ENCODE results near the gene GKN1. TPM values are rescaled to one million over a fixed set of nuclear protein-coding genes. Genes with fewer than 3 reads are reported as not detected.
A peak's percentile ranks its signal among the peaks of the same experiment; 100 is the strongest.
"Not testable (repeated sequence)": the region's sequence is repeated elsewhere in the genome, so short reads cannot be mapped to it uniquely, and the experiment has no call there.

The GKN1 gene
- not detected for total RNA-seq

- DNase-seq, result no peak
Measured at GRCh38 chr2:68974251-68974650, at the start of gene GKN1. GKN1 (plus strand) TSS chr2:68974636; CDS start chr2:68974678, 42 bp downstream.

GRCh38 chr2:68925295-68925896 lies 49.0 kb upstream of the GKN1 start:
- DNase-seq, result no peak

GRCh38 chr2:68926796-68927195 lies 47.6 kb upstream of the GKN1 start:
- no peak for DNase-seq

GRCh38 chr2:68931149-68931711 lies 43.2 kb upstream of the GKN1 start:
- DNase-seq, result no peak

- DNase-seq, result no peak
Measured at GRCh38 chr2:68931799-68932198, 42.6 kb upstream of the GKN1 start.

- no peak for DNase-seq
Measured at GRCh38 chr2:68932402-68932801, 42.0 kb upstream of the GKN1 start.

- no peak for DNase-seq
Measured at GRCh38 chr2:68934021-68934420, 40.4 kb upstream of the GKN1 start.

- DNase-seq, result no peak
Measured at GRCh38 chr2:68935471-68935870, 39.0 kb upstream of the GKN1 start.

- DNase-seq, result no peak
Measured at GRCh38 chr2:68936427-68936826, 38.0 kb upstream of the GKN1 start.

- DNase-seq, result no peak
Measured at GRCh38 chr2:68936889-68937288, 37.5 kb upstream of the GKN1 start.

GRCh38 chr2:68937346-68938055 lies 36.9 kb upstream of the GKN1 start:
- no peak for DNase-seq

- DNase-seq, result no peak
Measured at GRCh38 chr2:68938938-68939337, 35.5 kb upstream of the GKN1 start.

- DNase-seq, result no peak
Measured at GRCh38 chr2:68939962-68940361, 34.5 kb upstream of the GKN1 start.

- DNase-seq, result no peak
Measured at GRCh38 chr2:68940369-68940768, 34.1 kb upstream of the GKN1 start.

GRCh38 chr2:68942827-68943226 lies 31.6 kb upstream of the GKN1 start:
- no peak for DNase-seq

- peak; percentile 4 for DNase-seq
Measured at GRCh38 chr2:68943581-68944568, 30.6 kb upstream of the GKN1 start.

- DNase-seq, result no peak
Measured at GRCh38 chr2:68946117-68946516, 28.3 kb upstream of the GKN1 start.

GRCh38 chr2:68948710-68949109 lies 25.7 kb upstream of the GKN1 start:
- DNase-seq, result no peak

GRCh38 chr2:68951899-68952298 lies 22.5 kb upstream of the GKN1 start:
- DNase-seq, result no peak

GRCh38 chr2:68952887-68953521 lies 21.4 kb upstream of the GKN1 start, which contains the start of gene GKN2:
GKN2 (minus strand) TSS chr2:68952893; CDS start chr2:68952861, 32 bp downstream.
- DNase-seq, result no peak

- not testable (repeated sequence) for DNase-seq
Measured at GRCh38 chr2:68955432-68955831, 19.0 kb upstream of the GKN1 start.

- no peak for DNase-seq
Measured at GRCh38 chr2:68959001-68959400, 15.4 kb upstream of the GKN1 start.
